ENCODE data around the gene UNC45B.
"Not testable (repeated sequence)": the region's sequence is repeated elsewhere in the genome, so short reads cannot be mapped to it uniquely, and the experiment has no call there.

The UNC45B gene

GRCh38 chr17:35174835-35175334, 27.3 kb downstream of the UNC45B start:
- DNase-seq: no peak

- DNase-seq: no peak
Measured at GRCh38 chr17:35175638-35176415, 28.2 kb downstream of the UNC45B start.

- no peak for DNase-seq
Measured at GRCh38 chr17:35176897-35177296, 29.3 kb downstream of the UNC45B start.

- not testable (repeated sequence) for DNase-seq
Measured at GRCh38 chr17:35179379-35179778, 31.8 kb downstream of the UNC45B start.

- no peak for DNase-seq
Measured at GRCh38 chr17:35183332-35183731, 35.7 kb downstream of the UNC45B start.

- no peak for DNase-seq
Measured at GRCh38 chr17:35184274-35184673, 36.7 kb downstream of the UNC45B start.

- DNase-seq: no peak
Measured at GRCh38 chr17:35185849-35186248, 38.2 kb downstream of the UNC45B start.

GRCh38 chr17:35187481-35187880, 39.9 kb downstream of the UNC45B start:
- no peak for DNase-seq

- no peak for DNase-seq
Measured at GRCh38 chr17:35188111-35188510, 40.5 kb downstream of the UNC45B start.

GRCh38 chr17:35189291-35189690, 41.7 kb downstream of the UNC45B start:
- DNase-seq: no peak

- DNase-seq: no peak
Measured at GRCh38 chr17:35191001-35191695, 43.5 kb downstream of the UNC45B start.

GRCh38 chr17:35192708-35193107, 45.1 kb downstream of the UNC45B start:
- no peak for DNase-seq

- DNase-seq: not testable (repeated sequence)
Measured at GRCh38 chr17:35194001-35194400, 46.4 kb downstream of the UNC45B start, which contains the start of gene SLC35G3. SLC35G3 (minus strand) TSS chr17:35194393; CDS start chr17:35194307, 86 bp downstream.

GRCh38 chr17:35195062-35195461, 47.4 kb downstream of the UNC45B start:
- not testable (repeated sequence) for DNase-seq

GRCh38 chr17:35202582-35202981, 55.0 kb downstream of the UNC45B start:
- not testable (repeated sequence) for DNase-seq

GRCh38 chr17:35210741-35211140, 63.1 kb downstream of the UNC45B start:
- DNase-seq: no peak

GRCh38 chr17:35212668-35213067, 65.1 kb downstream of the UNC45B start:
- DNase-seq: no peak

GRCh38 chr17:35213412-35213940, 65.9 kb downstream of the UNC45B start:
- no peak for DNase-seq

- DNase-seq: no peak
Measured at GRCh38 chr17:35214192-35214591, 66.6 kb downstream of the UNC45B start.

- no peak for DNase-seq
Measured at GRCh38 chr17:35214631-35215273, 67.1 kb downstream of the UNC45B start.

- DNase-seq: no peak
Measured at GRCh38 chr17:35217107-35217506, 69.5 kb downstream of the UNC45B start.

GRCh38 chr17:35218915-35219314, 71.3 kb downstream of the UNC45B start:
- no peak for DNase-seq

GRCh38 chr17:35222452-35222851, 74.8 kb downstream of the UNC45B start:
- no peak for DNase-seq

Data from left hindlimb (tissue), 1 donor.